Hepatocyte (in vitro differentiated cells): ENCODE results near the gene CDCP1. TPM values are rescaled to one million over a fixed set of nuclear protein-coding genes. Genes with fewer than 3 reads are reported as not detected.

Experiments used
- DNase-seq: peaks from one replicate; pipeline ENCODE4 v3.0.0-alpha.2; 2016; ENCODE audit warnings: low spot score
- H2AFZ ChIP-seq: fragments of 200-600 bp; sonication (generic); 2 replicates; pipeline ENCODE4 v1.6.0; 2016; ENCODE audit warnings: antibody characterized with exemption, mild to moderate bottlenecking
- H3K27ac ChIP-seq: fragments of 200-600 bp; sonication (generic); 2 replicates; pipeline ENCODE4 v1.5.1; 2016; ENCODE audit warnings: mild to moderate bottlenecking
- H3K27me3 ChIP-seq: fragments of 200-600 bp; sonication (generic); 2 replicates; pipeline ENCODE4 v1.6.1; 2016
- H3K36me3 ChIP-seq: fragments of 200-600 bp; sonication (generic); replicated peaks from 2 replicates; pipeline ENCODE4 v1.5.1; 2016; ENCODE audit warnings: low read depth; ENCODE audit not compliant: insufficient read depth
- H3K4me1 ChIP-seq: fragments of 200-600 bp; sonication (generic); 2 replicates; pipeline ENCODE4 v1.5.1; 2016; ENCODE audit warnings: mild to moderate bottlenecking, moderate library complexity; ENCODE audit not compliant: insufficient read depth
- H3K4me2 ChIP-seq: fragments of 200-600 bp; sonication (generic); 2 replicates; pipeline ENCODE4 v1.6.0; 2016
- H3K4me3 ChIP-seq: fragments of 200-600 bp; sonication (generic); 2 replicates; pipeline ENCODE4 v1.5.1; 2016; ENCODE audit warnings: mild to moderate bottlenecking
- H3K79me2 ChIP-seq: fragments of 200-600 bp; sonication (generic); 2 replicates; pipeline ENCODE4 v1.6.0; 2017; ENCODE audit warnings: mild to moderate bottlenecking
- H3K9me2 ChIP-seq: fragments of 200-600 bp; sonication (generic); replicated peaks from 2 replicates; pipeline ENCODE4 v1.6.0; 2017; ENCODE audit warnings: mild to moderate bottlenecking; ENCODE audit not compliant: insufficient read depth
- H3K9me3 ChIP-seq: fragments of 200-600 bp; sonication (generic); 2 replicates; pipeline ENCODE4 v1.5.1; 2016; ENCODE audit warnings: low read depth, mild to moderate bottlenecking
- H4K20me1 ChIP-seq: fragments of 200-600 bp; sonication (generic); 2 replicates; pipeline ENCODE4 v1.6.0; 2016; ENCODE audit warnings: mild to moderate bottlenecking; ENCODE audit not compliant: insufficient read depth, poor library complexity, severe bottlenecking
- CTCF ChIP-seq: fragments of 200-600 bp; sonication (generic); IDR thresholded peaks from 2 replicates; pipeline ENCODE4 v1.5.1; 2016; ENCODE audit warnings: antibody characterized with exemption, mild to moderate bottlenecking; ENCODE audit not compliant: poor library complexity
- EZH2 ChIP-seq: fragments of 200-600 bp; sonication (generic); IDR thresholded peaks from 2 replicates; pipeline ENCODE4 v1.6.1; 2016; ENCODE audit warnings: antibody characterized with exemption, mild to moderate bottlenecking, borderline replicate concordance
- EZH2phosphoT487 ChIP-seq: fragments of 200-600 bp; sonication (generic); IDR thresholded peaks from one replicate; pipeline ENCODE4 v1.6.1; 2018; ENCODE audit warnings: antibody characterized with exemption, mild to moderate bottlenecking, low read depth, moderate library complexity; ENCODE audit not compliant: unreplicated experiment, severe bottlenecking
- WGBS: methylation state at CpG from one replicate; pipeline ENCODE4 v1.1.6; 2016; ENCODE audit warnings: low lambda C conversion rate; ENCODE audit errors: missing lambda C conversion rate; 5-methylcytosine and 5-hydroxymethylcytosine counted together
- polyA plus RNA-seq: library from polyadenylated mRNA; unstranded; fragments of >200 nt; fragmentation: Nextera tagmentation; extraction: Ambion mirVana; gene quantifications from 2 replicates; pipeline ENCODE4 v1.2.1, GENCODE V29; 2016
- total RNA-seq: library from RNA; depleted of rRNA; stranded (reverse); fragments of >200 nt; gene quantifications from 2 replicates; pipeline ENCODE4 v1.2.3, GENCODE V29; 2014

CDCP1 gene
- total and polyA plus RNA-seq, 2 experiments from 2014 or later, result 4.8 to 7.0 TPM

DNA sequence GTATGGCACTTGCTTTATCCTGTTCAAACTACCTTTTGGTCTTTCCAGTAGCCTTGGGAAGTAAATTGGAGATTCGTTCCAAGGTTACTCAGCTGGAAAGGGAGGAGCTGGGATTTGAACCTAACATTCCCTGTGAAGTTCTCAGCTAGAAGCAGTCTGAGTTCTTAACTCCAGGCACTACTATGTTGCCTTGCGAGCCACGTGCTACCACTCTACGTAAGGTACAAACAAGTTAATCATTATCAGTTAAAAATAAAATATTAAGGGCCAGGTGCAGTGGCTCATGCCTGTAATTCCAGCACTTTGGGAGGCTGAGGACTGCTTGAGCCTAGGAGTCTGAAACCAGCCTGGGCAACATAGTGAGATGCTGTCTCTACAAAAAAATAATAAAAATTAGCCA is 30.7 kb upstream of the CDCP1 start:
- Histone ChIP-seq H3K27me3 (no peaks in the 10 kb centered on the region), H3K9me2 (no peaks in the 10 kb centered on the region), H3K27ac (no peak overlapping the region), H3K4me3 (no peak overlapping the region), H3K4me1 (peaks cover 18% of the 10 kb centered on the region), H3K79me2 (no peaks in the 10 kb centered on the region), H4K20me1 (no peaks in the 10 kb centered on the region), H2AFZ (no peak overlapping the region), H3K9me3 (no peaks in the 10 kb centered on the region), H3K4me2 (no peak overlapping the region), H3K36me3 (no peaks in the 10 kb centered on the region)
- DNase-seq, result no peak
- TF ChIP-seq EZH2 (no peak), EZH2phosphoT487 (no peak), CTCF (no peak)
- WGBS, result 65% methylated on average over 4 of the region's 4 CpGs

GRCh38 chr3:45174234-45174633 is 28.1 kb upstream of the CDCP1 start:
- Histone ChIP-seq H3K9me3 (no peaks in the 10 kb centered on the region), H3K4me2 (no peak overlapping the region), H4K20me1 (no peaks in the 10 kb centered on the region), H3K4me3 (no peak overlapping the region), H3K79me2 (no peaks in the 10 kb centered on the region), H2AFZ (no peak overlapping the region), H3K27ac (no peak overlapping the region), H3K4me1 (peaks cover 11% of the 10 kb centered on the region), H3K27me3 (no peaks in the 10 kb centered on the region), H3K9me2 (no peaks in the 10 kb centered on the region), H3K36me3 (no peaks in the 10 kb centered on the region)
- DNase-seq, result no peak
- TF ChIP-seq EZH2, result no peak
- no peak for TF ChIP-seq CTCF
- TF ChIP-seq EZH2phosphoT487, result no peak
- 41% methylated on average over 2 of the region's 2 CpGs for WGBS

DNA sequence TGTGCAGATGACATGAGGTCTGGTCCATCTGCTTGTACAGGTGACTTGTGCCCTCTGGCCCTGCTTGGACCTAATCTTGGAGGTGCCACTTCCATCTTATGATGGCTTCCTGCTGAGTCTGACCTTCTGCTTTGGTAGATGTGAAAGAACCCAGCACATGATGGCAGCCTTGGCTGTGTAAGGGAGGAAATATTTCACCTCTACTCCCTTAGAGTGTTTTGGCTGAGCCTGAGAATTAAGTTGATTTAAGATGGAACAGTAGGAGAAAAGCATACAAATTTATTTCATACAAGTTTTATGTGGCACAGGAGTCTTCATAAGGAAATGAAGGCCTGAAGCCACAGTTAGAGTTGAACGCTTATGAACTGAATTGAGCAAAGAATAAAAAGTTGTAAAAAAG is 27.6 kb upstream of the CDCP1 start:
- Histone ChIP-seq H3K79me2 (no peaks in the 10 kb centered on the region), H3K27ac (no peak overlapping the region), H3K4me2 (no peak overlapping the region), H3K9me3 (no peaks in the 10 kb centered on the region), H3K27me3 (no peaks in the 10 kb centered on the region), H3K4me1 (peaks cover 11% of the 10 kb centered on the region), H2AFZ (no peak overlapping the region), H4K20me1 (no peaks in the 10 kb centered on the region), H3K4me3 (no peak overlapping the region), H3K36me3 (no peaks in the 10 kb centered on the region), H3K9me2 (no peaks in the 10 kb centered on the region)
- no peak for DNase-seq
- WGBS, result 95% methylated on average over 1 of the region's 1 CpG
- TF ChIP-seq CTCF (no peak), EZH2phosphoT487 (no peak), EZH2 (no peak)

- TF ChIP-seq EZH2 (no peak), CTCF (no peak), EZH2phosphoT487 (no peak)
- Histone ChIP-seq H3K79me2 (no peaks in the 10 kb centered on the region), H4K20me1 (no peaks in the 10 kb centered on the region), H3K9me2 (no peaks in the 10 kb centered on the region), H3K4me3 (no peak overlapping the region), H3K4me1 (peaks cover 15% of the 10 kb centered on the region), H3K9me3 (no peaks in the 10 kb centered on the region), H3K27me3 (no peaks in the 10 kb centered on the region), H3K4me2 (no peak overlapping the region), H3K27ac (no peak overlapping the region), H2AFZ (no peak overlapping the region), H3K36me3 (no peaks in the 10 kb centered on the region)
- 70% methylated on average over 4 of the region's 4 CpGs for WGBS
- no peak for DNase-seq
Measured at GRCh38 chr3:45171283-45171682, 25.1 kb upstream of the CDCP1 start.
